IMR-90 (cell line): ENCODE results near the gene DPP6. TPM values are rescaled to one million over a fixed set of nuclear protein-coding genes. Genes with fewer than 3 reads are reported as not detected.

Experiments
- ATAC-seq: fragments of 200-7000 bp; cut with Tn5 transposase; 2 replicates; pipeline ENCODE4 v1.9.1; 2020; ENCODE audit warnings: low read depth, mild to moderate bottlenecking, moderate library complexity
- BruUV-seq: library from RNA; stranded (reverse); fragments of 400-500 nt; replicated peaks from 2 replicates; lab custom pipeline; 2021; lab: Mats Ljungman, UMichigan
- CTCF ChIA-PET: fragments of 300-600 bp; formaldehyde crosslinking; extraction: SDS; loops from one replicate; lab custom pipeline; 2021; ENCODE audit warnings: antibody characterized with exemption; lab: Yijun Ruan, JAX
- POLR2A ChIA-PET: fragments of 300-600 bp; sonication (Branson Sonifier 250); formaldehyde crosslinking; loops from one replicate; lab custom pipeline; 2022; ENCODE audit warnings: antibody characterized with exemption; ENCODE audit not compliant: unreplicated experiment; lab: Charles Lee
- DNase-seq: peaks from one replicate; pipeline ENCODE4 v3.0.0; 2013
- H2AFZ ChIP-seq: replicated peaks from 2 replicates; pipeline ENCODE3; 2013; ENCODE audit warnings: low read length, mild to moderate bottlenecking; ENCODE audit not compliant: poor library complexity
- H2AK5ac ChIP-seq: 2 replicates; pipeline ENCODE4 v1.6.1; 2013; ENCODE audit warnings: low read depth, low read length, inconsistent platforms
- H2AK9ac ChIP-seq: replicated peaks from 2 replicates; pipeline ENCODE3; 2013; ENCODE audit warnings: mild to moderate bottlenecking, low read depth, low read length, moderate library complexity; ENCODE audit not compliant: poor library complexity
- H2BK120ac ChIP-seq: 2 replicates; pipeline ENCODE4 v1.6.1; 2013; ENCODE audit warnings: low read depth, low read length, inconsistent platforms
- H2BK15ac ChIP-seq: 3 replicates; pipeline ENCODE4 v1.6.1; 2013; ENCODE audit warnings: low read depth, low read length, inconsistent platforms
- H2BK20ac ChIP-seq: 2 replicates; pipeline ENCODE4 v1.6.1; 2013; ENCODE audit warnings: low read depth, mild to moderate bottlenecking, inconsistent platforms, low read length, moderate library complexity
- H2BK5ac ChIP-seq: 2 replicates; pipeline ENCODE4 v1.6.1; 2013; ENCODE audit warnings: mild to moderate bottlenecking, low read depth, low read length, inconsistent platforms; ENCODE audit not compliant: poor library complexity, severe bottlenecking
- H3K14ac ChIP-seq: replicated peaks from 2 replicates; pipeline ENCODE4 v1.6.1; 2013; ENCODE audit warnings: low read depth, low read length, inconsistent platforms
- H3K18ac ChIP-seq: 2 replicates; pipeline ENCODE4 v1.6.1; 2013; ENCODE audit warnings: low read depth, low read length, control low read depth
- H3K23ac ChIP-seq: 2 replicates; pipeline ENCODE4 v1.6.1; 2013; ENCODE audit warnings: low read depth, low read length, inconsistent platforms
- H3K27ac ChIP-seq: 2 replicates; pipeline ENCODE4 v1.5.1; 2013; ENCODE audit warnings: mild to moderate bottlenecking, control low read depth, low read length; ENCODE audit not compliant: insufficient read depth
- H3K27me3 ChIP-seq: 2 replicates; pipeline ENCODE4 v1.6.1; 2013; ENCODE audit warnings: low read length; ENCODE audit not compliant: control insufficient read depth, insufficient read depth
- H3K36me3 ChIP-seq: 2 replicates; pipeline ENCODE4 v1.6.1; 2013; ENCODE audit warnings: low read length, mixed read lengths; ENCODE audit not compliant: control insufficient read depth, insufficient read depth
- H3K4ac ChIP-seq: 2 replicates; pipeline ENCODE4 v1.6.1; 2013; ENCODE audit warnings: low read depth, low read length, inconsistent platforms
- H3K4me1 ChIP-seq: 2 replicates; pipeline ENCODE4 v1.6.1; 2013; ENCODE audit warnings: low read length, mixed read lengths; ENCODE audit not compliant: control insufficient read depth, insufficient read depth
- H3K4me2 ChIP-seq: 2 replicates; pipeline ENCODE4 v1.6.1; 2013; ENCODE audit warnings: low read depth, mild to moderate bottlenecking, control low read depth, low read length, moderate library complexity
- H3K4me3 ChIP-seq: 2 replicates; pipeline ENCODE4 v1.5.1; 2013; ENCODE audit warnings: low read depth, mild to moderate bottlenecking, control low read depth, low read length, moderate library complexity; ENCODE audit not compliant: insufficient read depth
- H3K56ac ChIP-seq: 2 replicates; pipeline ENCODE4 v1.6.1; 2013; ENCODE audit warnings: low read length, inconsistent platforms; ENCODE audit not compliant: insufficient read depth; ENCODE audit errors: extremely low read depth
- H3K79me1 ChIP-seq, 2 experiments: 2 replicates each; pipeline ENCODE4 v1.6.1; 2013; ENCODE audit warnings: low read length in 2 of 2, inconsistent platforms in 1 of 2, low read depth in 1 of 2
- H3K9ac ChIP-seq: 2 replicates; pipeline ENCODE4 v1.6.1; 2013; ENCODE audit warnings: low read depth, low read length, control low read depth
- H3K9me1 ChIP-seq: 2 replicates; pipeline ENCODE4 v1.6.1; 2013; ENCODE audit warnings: low read length, inconsistent platforms; ENCODE audit not compliant: insufficient read depth
- H3K9me3 ChIP-seq: 2 replicates; pipeline ENCODE4 v1.6.1; 2013; ENCODE audit warnings: low read length; ENCODE audit not compliant: control insufficient read depth, insufficient read depth
- H4K20me1 ChIP-seq: 2 replicates; pipeline ENCODE4 v1.6.1; 2013; ENCODE audit warnings: low read length, inconsistent platforms; ENCODE audit not compliant: insufficient read depth
- H4K5ac ChIP-seq: 2 replicates; pipeline ENCODE4 v1.6.1; 2013; ENCODE audit warnings: mild to moderate bottlenecking, low read depth, low read length, control low read depth
- H4K8ac ChIP-seq, 2 experiments: 2 replicates each; pipeline ENCODE4 v1.6.1; 2013; ENCODE audit warnings: low read depth in 2 of 2, low read length in 2 of 2, control low read depth in 1 of 2, inconsistent platforms in 1 of 2
- H4K91ac ChIP-seq: 2 replicates; pipeline ENCODE4 v1.6.1; 2013; ENCODE audit warnings: low read depth, low read length, inconsistent platforms; ENCODE audit not compliant: insufficient read depth
- RFX5 ChIP-seq: IDR thresholded peaks from 2 replicates; pipeline ENCODE4 v1.8.0; 2012; ENCODE audit warnings: low read depth, mild to moderate bottlenecking, low read length, moderate library complexity
- WGBS, 2 experiments: methylation state at CpG; one replicate each; pipeline versions ENCODE4 v1.1.5 to v1.1.7; 2013; ENCODE audit warnings: missing lambda C conversion rate in 2 of 2; ENCODE audit not compliant: insufficient read length in 1 of 2; ENCODE audit errors: extremely low coverage in 2 of 2; 5-methylcytosine and 5-hydroxymethylcytosine counted together
- dilution Hi-C: fragments of 300-500 bp; cut with HindIII; formaldehyde crosslinking; loops from one replicate; pipeline ENCODE4 v1.14.3; 2018; ENCODE audit warnings: low sequenced_read_pairs; ENCODE audit not compliant: unreplicated experiment
- in situ Hi-C: fragments of 300-500 bp; cut with MboI; formaldehyde crosslinking; loops from 3 replicates; pipeline ENCODE4 v1.14.3; 2019; ENCODE audit warnings: low sequenced_read_pairs, inconsistent platforms, mixed read lengths
- intact Hi-C: fragments of 100-400 bp; cut with micrococcal nuclease; formaldehyde crosslinking; loops from 2 replicates; pipeline ENCODE4 v1.10.0; 2022
- polyA plus RNA-seq, 3 experiments: library from polyadenylated mRNA; depleted of rRNA; stranded (reverse); fragments of >200 nt; gene quantifications; 2 replicates each; pipeline ENCODE4 v1.2.3, GENCODE V29; 2012; ENCODE audit warnings: low replicate concordance in 1 of 3
- total RNA-seq: library from RNA; depleted of rRNA; stranded (reverse); fragments of >200 nt; gene quantifications from 2 replicates; pipeline ENCODE4 v1.2.3, GENCODE V29; 2012

The DPP6 gene
- total and polyA plus RNA-seq, 2 of the 4 experiments (the other 2 are of a cell fraction): not detected

- Histone ChIP-seq H4K8ac (no peak overlapping the region), H3K56ac (no peak overlapping the region), H2BK20ac (no peak overlapping the region), H3K23ac (no peak overlapping the region), H3K14ac (no peak overlapping the region), H2BK5ac (no peak overlapping the region), H3K27ac (no peak overlapping the region), H2AFZ (no peak overlapping the region), H3K27me3 (no peaks in the 10 kb centered on the region), H2BK15ac (no peak overlapping the region), H4K20me1 (no peaks in the 10 kb centered on the region), H3K4me1 (no peaks in the 10 kb centered on the region), H3K4me2 (no peak overlapping the region), H3K9me1 (no peaks in the 10 kb centered on the region), H4K91ac (no peak overlapping the region), H2AK9ac (no peak overlapping the region), H3K4ac (no peak overlapping the region), H3K18ac (no peak overlapping the region), H3K4me3 (no peak overlapping the region), H2AK5ac (no peak overlapping the region), H2BK120ac (no peak overlapping the region), H3K79me1 (no peaks in the 10 kb centered on the region), H3K9ac (no peak overlapping the region), H3K9me3 (peaks cover 13% of the 10 kb centered on the region), H3K36me3 (no peaks in the 10 kb centered on the region), H4K5ac (no peak overlapping the region)
- WGBS, 2 experiments: 87% methylated on average over 3 of the region's 6 CpGs; no CpG with 5 or more reads in 1 of the 2 experiments
- ATAC-seq (no peak), DNase-seq (no peak)
- TF ChIP-seq RFX5: no peak
- in situ Hi-C loops (no loop called here), intact Hi-C loops (no loop called here), dilution Hi-C loops (no loop called here)
- BruUV-seq: no TSS peak
- ChIA-PET POLR2A (no interaction called here), CTCF (no interaction called here)
Observed at GRCh38 chr7:154350892-154351291, 298.7 kb downstream of the DPP6 start.
